HG03135 (cell line): ENCODE results near the gene PIGS.
"Not testable (repeated sequence)": the region's sequence is repeated elsewhere in the genome, so short reads cannot be mapped to it uniquely, and the experiment has no call there.

Source experiments
- ATAC-seq: cut with Tn5 transposase; IDR thresholded peaks from one replicate; pipeline ENCODE4 v1.9.1; 2021; ENCODE audit warnings: mild to moderate bottlenecking, moderate library complexity; ENCODE audit not compliant: unreplicated experiment

The PIGS gene

GRCh38 chr17:28579526-28579925, 8.2 kb upstream of the PIGS start:
- no peak for ATAC-seq

GRCh38 chr17:28578246-28579195, 7.2 kb upstream of the PIGS start:
- no peak for ATAC-seq

GRCh38 chr17:28577466-28577824, 6.1 kb upstream of the PIGS start:
- ATAC-seq = no peak

- ATAC-seq = peak; percentile 81
These were observed 5.6 kb upstream of the PIGS start, which contains the start of gene ALDOC for GRCh38 chr17:28576758-28577465. Gene ALDOC (minus strand): TSS chr17:28576895. CDS start chr17:28575532, 1,363 bp downstream.

- ATAC-seq = not testable (repeated sequence)
These were observed 4.7 kb upstream of the PIGS start for GRCh38 chr17:28576016-28576415.

- no peak for ATAC-seq
These were observed 3.9 kb upstream of the PIGS start for GRCh38 chr17:28575126-28575795.

GRCh38 chr17:28574526-28574925, 3.2 kb upstream of the PIGS start:
- no peak for ATAC-seq

- no peak for ATAC-seq
These were observed 2.7 kb upstream of the PIGS start for GRCh38 chr17:28573966-28574480.

GRCh38 chr17:28573521-28573920, 2.2 kb upstream of the PIGS start:
- no peak for ATAC-seq

GRCh38 chr17:28573040-28573380, 1.7 kb upstream of the PIGS start:
- ATAC-seq = no peak

GRCh38 chr17:28572259-28573039, 1.1 kb upstream of the PIGS start:
- no peak for ATAC-seq

- ATAC-seq = peak; percentile 21
These were observed 486 bp downstream of the PIGS start for GRCh38 chr17:28570716-28571360.

GRCh38 chr17:28569446-28569845, 1.9 kb downstream of the PIGS start:
- no peak for ATAC-seq

GRCh38 chr17:28567604-28568003, 3.7 kb downstream of the PIGS start:
- ATAC-seq = no peak

- ATAC-seq = no peak
These were observed 7.8 kb downstream of the PIGS start for GRCh38 chr17:28563475-28563874.

- ATAC-seq = no peak
These were observed 16.3 kb downstream of the PIGS start for GRCh38 chr17:28555022-28555421.

- no peak for ATAC-seq
These were observed 16.8 kb downstream of the PIGS start for GRCh38 chr17:28554565-28554964.

- ATAC-seq = no peak
These were observed 18.3 kb downstream of the PIGS start for GRCh38 chr17:28553000-28553505.

- ATAC-seq = peak; percentile 65
These were observed 18.9 kb downstream of the PIGS start, which contains the start of gene UNC119 for GRCh38 chr17:28552176-28552999. Gene UNC119 (minus strand): TSS chr17:28552624. CDS start chr17:28552557, 67 bp downstream.
